Left cardiac atrium (tissue), 4 donors: ENCODE data around the gene NSUN6. TPM values are rescaled to one million over a fixed set of nuclear protein-coding genes. Genes with fewer than 3 reads are reported as not detected.
A peak's percentile ranks its signal among the peaks of the same experiment; 100 is the strongest.
"Not testable (repeated sequence)": the region's sequence is repeated elsewhere in the genome, so short reads cannot be mapped to it uniquely, and the experiment has no call there.

Source experiments
- ATAC-seq, 2 donors: fragments of 200-7000 bp; cut with Tn5 transposase; one replicate each; pipeline ENCODE4 v1.9.1; 2020; ENCODE audit warnings: mild to moderate bottlenecking in 2 of 2, moderate library complexity in 2 of 2
- DNase-seq: peaks from one replicate; pipeline ENCODE4 v3.0.0-alpha.2; 2020
- intact Hi-C, 2 donors: fragments of 100-400 bp; cut with DNase I; formaldehyde crosslinking; loops; one replicate each; pipeline versions ENCODE4 v1.14.1 to v1.15.1; 2022 to 2023
- total RNA-seq, 2 donors: library from RNA; stranded (reverse); fragmentation: NEBNext Ultra II Directional; extraction: Animal tissue kit (Norgen Biotek cat#: 25700); gene quantifications; one replicate each; pipeline ENCODE4 v1.2.1, GENCODE V29; 2021
- donor health status: DM: no; HTN: yes; CAD: no.
- donor health status: DM: no; HTN: yes; CAD: no; lungs with severe emphysema.
- donor health status: DM: yes; HTN: yes; CAD: no.
- donor health status: Dilated cardiomyopathy.

The NSUN6 gene
- total RNA-seq, 2 donors from 2014 or later = 7.7 to 8.5 TPM

GRCh38 chr10:18664841-18665478 lies 13.6 kb upstream of the NSUN6 start:
- DNase-seq (no peak), ATAC-seq (no peak)
- intact Hi-C loops = no loop called here

- no peak for DNase-seq
- ATAC-seq = no peak
- intact Hi-C loops = no loop called here
These were observed 9.5 kb upstream of the NSUN6 start for GRCh38 chr10:18660816-18661431.

GRCh38 chr10:18659819-18660535 lies 8.6 kb upstream of the NSUN6 start:
- DNase-seq (no peak), ATAC-seq (peak; percentile 1 to 5)
- intact Hi-C loops = no loop called here

GRCh38 chr10:18659125-18659818 lies 7.9 kb upstream of the NSUN6 start, which contains the start of gene ARL5B:
Gene ARL5B (plus strand): TSS chr10:18659431. CDS start chr10:18659638, 207 bp downstream.
- DNase-seq = peak; percentile 99
- intact Hi-C loops = no loop called here
- ATAC-seq = peak; percentile 99 to 100

GRCh38 chr10:18658271-18659124 lies 7.1 kb upstream of the NSUN6 start:
- ATAC-seq = peak in 1 of 2 donors; percentile 4
- DNase-seq = peak; percentile 27
- intact Hi-C loops = no loop called here

GRCh38 chr10:18656724-18657123 lies 5.3 kb upstream of the NSUN6 start:
- ATAC-seq (no peak), DNase-seq (no peak)
- intact Hi-C loops = no loop called here

GRCh38 chr10:18653112-18653511 lies 1.7 kb upstream of the NSUN6 start:
- no peak for ATAC-seq
- intact Hi-C loops = no loop called here

GRCh38 chr10:18650404-18650997 lies 886 bp downstream of the NSUN6 start:
- ATAC-seq (no peak), DNase-seq (no peak)
- intact Hi-C loops = no loop called here

More at GRCh38 chr10:18653112-18653511, 1.7 kb upstream of the NSUN6 start:
- no peak for DNase-seq

- no peak for ATAC-seq
- no peak for DNase-seq
- intact Hi-C loops = no loop called here
These were observed 1.9 kb downstream of the NSUN6 start for GRCh38 chr10:18649364-18649959.

- no peak for DNase-seq
- ATAC-seq = no peak
- intact Hi-C loops = no loop called here
These were observed 3.4 kb downstream of the NSUN6 start for GRCh38 chr10:18647945-18648344.

GRCh38 chr10:18647151-18647550 lies 4.2 kb downstream of the NSUN6 start:
- intact Hi-C loops = no loop called here
- DNase-seq (no peak), ATAC-seq (no peak)

- DNase-seq, ATAC-seq, intact Hi-C loops: not testable (repeated sequence)
These were observed 11.7 kb downstream of the NSUN6 start for GRCh38 chr10:18639719-18640118.

GRCh38 chr10:18637400-18637799 lies 14.0 kb downstream of the NSUN6 start:
- ATAC-seq, DNase-seq, intact Hi-C loops: not testable (repeated sequence)

GRCh38 chr10:18635995-18636394 lies 15.4 kb downstream of the NSUN6 start:
- ATAC-seq (no peak), DNase-seq (no peak)
- intact Hi-C loops = no loop called here

GRCh38 chr10:18632500-18632899 lies 18.9 kb downstream of the NSUN6 start:
- ATAC-seq, intact Hi-C loops, DNase-seq: not testable (repeated sequence)

GRCh38 chr10:18627452-18628018 lies 23.9 kb downstream of the NSUN6 start:
- intact Hi-C loops, ATAC-seq: not testable (repeated sequence)
- DNase-seq = peak; percentile 88

GRCh38 chr10:18625886-18626285 lies 25.5 kb downstream of the NSUN6 start:
- ATAC-seq (no peak), DNase-seq (no peak)
- intact Hi-C loops = no loop called here

GRCh38 chr10:18623671-18624070 lies 27.7 kb downstream of the NSUN6 start:
- ATAC-seq, DNase-seq, intact Hi-C loops: not testable (repeated sequence)
